Measurements from ENCODE around the gene HCN2. TPM values are rescaled to one million over a fixed set of nuclear protein-coding genes. Genes with fewer than 3 reads are reported as not detected.

HCN2 gene
- total and polyA plus RNA-seq, 9 of the 15 experiments (the other 6 are each of a cell fraction or from before 2014, with no cell fraction given): 0.29 to 4.2 (median 0.82) TPM; not detected in 2

DNA sequence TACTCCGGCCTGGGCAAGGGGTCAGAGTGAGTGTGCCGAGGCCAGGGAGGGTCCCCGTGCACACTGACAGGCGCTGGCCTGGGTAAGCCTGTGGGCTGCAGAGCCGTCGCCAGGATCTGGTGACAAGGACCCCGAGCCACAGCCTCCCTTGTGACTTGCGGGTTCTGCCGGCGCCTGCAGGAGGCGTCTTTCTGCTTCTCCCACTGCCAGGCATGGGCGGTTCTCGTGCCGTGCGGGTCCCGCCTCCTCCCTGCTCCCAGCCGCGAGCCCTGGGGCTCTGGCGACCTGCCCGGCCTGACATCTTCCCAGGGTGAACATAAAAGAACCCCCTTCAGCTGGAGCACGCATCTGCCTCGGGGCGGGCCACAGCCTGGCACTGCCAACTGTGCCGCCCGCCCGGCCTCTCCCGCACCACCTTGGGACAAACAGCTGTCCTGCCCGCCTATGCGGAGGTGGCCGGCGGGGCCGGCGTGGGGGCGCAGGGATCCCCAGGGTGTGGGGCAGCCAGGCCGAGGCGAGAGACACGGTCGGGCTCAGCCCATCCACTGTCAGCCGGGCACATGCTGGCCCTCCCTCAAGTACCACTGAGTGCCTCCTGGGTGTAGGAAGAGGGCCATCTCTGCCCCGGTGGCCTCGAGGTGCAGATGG is 1.5 kb upstream of the HCN2 start (continued):
- TF ChIP-seq, protein P1, sequence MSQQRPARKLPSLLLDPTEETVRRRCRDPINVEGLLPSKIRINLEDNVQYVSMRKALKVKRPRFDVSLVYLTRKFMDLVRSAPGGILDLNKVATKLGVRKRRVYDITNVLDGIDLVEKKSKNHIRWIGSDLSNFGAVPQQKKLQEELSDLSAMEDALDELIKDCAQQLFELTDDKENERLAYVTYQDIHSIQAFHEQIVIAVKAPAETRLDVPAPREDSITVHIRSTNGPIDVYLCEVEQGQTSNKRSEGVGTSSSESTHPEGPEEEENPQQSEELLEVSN (IDR thresholded peaks at IDR 0.05; ENCODE audit: borderline replicate concordance in 1 of 2, extremely low read depth in 1 of 2, insufficient read depth in 1 of 2, insufficient read length in 1 of 2, low read depth in 1 of 2, low read length in 1 of 2, poor library complexity in 1 of 2, severe bottlenecking in 1 of 2): peak in 1 of 2 experiments; percentile 51
- TF ChIP-seq MCM3 (IDR thresholded peaks at IDR 0.05) (no peak), NRF1 (conservative IDR thresholded peaks at IDR 0.05 in 1 of 2, IDR thresholded peaks at IDR 0.05 in 1 of 2) (no peak), TRIM28 (IDR thresholded peaks at IDR 0.05) (no peak), DIDO1 (tag; IDR thresholded peaks at IDR 0.05; ENCODE audit: low read depth) (no peak), MTF1 (CRISPR knock-in tag; IDR thresholded peaks at IDR 0.05; ENCODE audit: borderline replicate concordance) (no peak), SRSF9 (IDR thresholded peaks at IDR 0.05; ENCODE audit: borderline replicate concordance, low read depth, low read length) (no peak), ZNF408 (CRISPR knock-in tag; IDR thresholded peaks at IDR 0.05; ENCODE audit: low read depth) (no peak), ZNF76 (CRISPR knock-in tag; IDR thresholded peaks at IDR 0.05; ENCODE audit: borderline replicate concordance) (no peak), MCM2 (IDR thresholded peaks at IDR 0.05; ENCODE audit: low read depth) (no peak), ELF2 (CRISPR knock-in tag; IDR thresholded peaks at IDR 0.05) (no peak), CHD1 (IDR thresholded peaks at IDR 0.05; ENCODE audit: low read length) (no peak), L3MBTL2 (IDR thresholded peaks at IDR 0.05) (0 out of 2 replicates have a peak, but pooled peaks have one; percentile 10), TAF15 (IDR thresholded peaks at IDR 0.05; ENCODE audit: low read depth, low read length) (no peak), U2AF1 (optimal IDR thresholded peaks at IDR 0.05; ENCODE audit: low read depth, low read length) (no peak), HMGN3 (IDR thresholded peaks at IDR 0.05; ENCODE audit: borderline replicate concordance, extremely low read depth, insufficient read length, low read depth, low read length) (peak; percentile 15), ZNF232 (CRISPR knock-in tag; IDR thresholded peaks at IDR 0.05) (no peak), KLF1 (tag; IDR thresholded peaks at IDR 0.05) (no peak), ZNF316 (IDR thresholded peaks at IDR 0.05) (no peak), ZNF140 (CRISPR knock-in tag; IDR thresholded peaks at IDR 0.05) (no peak)
- TF ChIP-seq, protein P2, sequence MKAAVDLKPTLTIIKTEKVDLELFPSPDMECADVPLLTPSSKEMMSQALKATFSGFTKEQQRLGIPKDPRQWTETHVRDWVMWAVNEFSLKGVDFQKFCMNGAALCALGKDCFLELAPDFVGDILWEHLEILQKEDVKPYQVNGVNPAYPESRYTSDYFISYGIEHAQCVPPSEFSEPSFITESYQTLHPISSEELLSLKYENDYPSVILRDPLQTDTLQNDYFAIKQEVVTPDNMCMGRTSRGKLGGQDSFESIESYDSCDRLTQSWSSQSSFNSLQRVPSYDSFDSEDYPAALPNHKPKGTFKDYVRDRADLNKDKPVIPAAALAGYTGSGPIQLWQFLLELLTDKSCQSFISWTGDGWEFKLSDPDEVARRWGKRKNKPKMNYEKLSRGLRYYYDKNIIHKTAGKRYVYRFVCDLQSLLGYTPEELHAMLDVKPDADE (conservative IDR thresholded peaks at IDR 0.05; ENCODE audit: control insufficient read depth, low read depth, low read length): no peak
- TF ChIP-seq, protein P3, sequence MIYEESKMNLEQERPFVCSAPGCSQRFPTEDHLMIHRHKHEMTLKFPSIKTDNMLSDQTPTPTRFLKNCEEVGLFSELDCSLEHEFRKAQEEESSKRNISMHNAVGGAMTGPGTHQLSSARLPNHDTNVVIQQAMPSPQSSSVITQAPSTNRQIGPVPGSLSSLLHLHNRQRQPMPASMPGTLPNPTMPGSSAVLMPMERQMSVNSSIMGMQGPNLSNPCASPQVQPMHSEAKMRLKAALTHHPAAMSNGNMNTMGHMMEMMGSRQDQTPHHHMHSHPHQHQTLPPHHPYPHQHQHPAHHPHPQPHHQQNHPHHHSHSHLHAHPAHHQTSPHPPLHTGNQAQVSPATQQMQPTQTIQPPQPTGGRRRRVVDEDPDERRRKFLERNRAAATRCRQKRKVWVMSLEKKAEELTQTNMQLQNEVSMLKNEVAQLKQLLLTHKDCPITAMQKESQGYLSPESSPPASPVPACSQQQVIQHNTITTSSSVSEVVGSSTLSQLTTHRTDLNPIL (CRISPR knock-in tag; IDR thresholded peaks at IDR 0.05): no peak
- TF ChIP-seq, protein P4, sequence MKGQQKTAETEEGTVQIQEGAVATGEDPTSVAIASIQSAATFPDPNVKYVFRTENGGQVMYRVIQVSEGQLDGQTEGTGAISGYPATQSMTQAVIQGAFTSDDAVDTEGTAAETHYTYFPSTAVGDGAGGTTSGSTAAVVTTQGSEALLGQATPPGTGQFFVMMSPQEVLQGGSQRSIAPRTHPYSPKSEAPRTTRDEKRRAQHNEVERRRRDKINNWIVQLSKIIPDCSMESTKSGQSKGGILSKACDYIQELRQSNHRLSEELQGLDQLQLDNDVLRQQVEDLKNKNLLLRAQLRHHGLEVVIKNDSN (CRISPR knock-in tag; IDR thresholded peaks at IDR 0.05): no peak; the same call in 1 of the 2 replicates
